Stomach (tissue), 9 donors: ENCODE results near the gene ZNF654. TPM values are rescaled to one million over a fixed set of nuclear protein-coding genes. Genes with fewer than 3 reads are reported as not detected.

ENCODE experiments used
- DNase-seq, 2 donors: peaks; one replicate each; pipeline versions ENCODE4 v3.0.0 to v3.0.0-alpha.2; 2013 to 2019
- H3K27ac ChIP-seq, 5 donors: fragments of 200-600 bp in 4 of 5; sonication (generic) in 4 of 5; one replicate each; pipeline ENCODE4 v1.5.1; 2013 to 2019; ENCODE audit warnings: mild to moderate bottlenecking in 1 of 5, moderate library complexity in 1 of 5
- H3K27me3 ChIP-seq, 3 donors: fragments of 200-600 bp; sonication (generic); one replicate each; pipeline ENCODE4 v1.5.1; 2017 to 2019; ENCODE audit warnings: mixed run types in 1 of 3
- H3K36me3 ChIP-seq, 4 donors: fragments of 200-600 bp; sonication (generic); 1 replicate in 3 of 4; 2 replicates in 1 of 4; pipeline ENCODE4 v1.5.1; 2016 to 2019
- H3K4me1 ChIP-seq, 4 donors: fragments of 200-600 bp; sonication (generic); one replicate each; pipeline ENCODE4 v1.5.1; 2016 to 2019
- H3K4me3 ChIP-seq, 4 donors: fragments of 200-600 bp; sonication (generic) in 3 of 4; one replicate each; pipeline ENCODE4 v1.5.1; 2016 to 2019; ENCODE audit warnings: mild to moderate bottlenecking in 1 of 4
- H3K9me3 ChIP-seq, 4 donors: fragments of 200-600 bp; sonication (generic); one replicate each; pipeline ENCODE4 v1.5.1; 2016 to 2019
- CTCF ChIP-seq, 7 experiments: fragments of 450-650 bp in 4 of 7; fragments of 200-600 bp in 3 of 7; sonication (generic) in 3 of 7; IDR thresholded peaks; one replicate each; pipeline ENCODE4 v1.5.1; 2016 to 2019; ENCODE audit warnings: antibody characterized with exemption in 7 of 7, control low read depth in 2 of 7, mild to moderate bottlenecking in 1 of 7
- EP300 ChIP-seq: sonication (generic); formaldehyde crosslinking; IDR thresholded peaks from one replicate; pipeline ENCODE4 v1.6.1; 2017; ENCODE audit warnings: antibody characterized with exemption
- POLR2A ChIP-seq, 4 donors: fragments of 450-650 bp; IDR thresholded peaks; one replicate each; pipeline ENCODE4 v1.6.1; 2016; ENCODE audit warnings: antibody characterized with exemption in 4 of 4, control low read depth in 2 of 4, mild to moderate bottlenecking in 1 of 4, moderate library complexity in 1 of 4
- POLR2AphosphoS5 ChIP-seq, 3 donors: sonication (generic); formaldehyde crosslinking; IDR thresholded peaks; one replicate each; pipeline ENCODE4 v1.6.1; 2016; ENCODE audit warnings: antibody characterized with exemption in 3 of 3
- WGBS, 5 donors: extraction: QIAGEN DNeasy Blood & Tissue Kit in 3 of 5; methylation state at CpG; one replicate each; pipeline versions ENCODE4 v1.1.5 to v1.1.7; 2013 to 2018; 5-methylcytosine and 5-hydroxymethylcytosine counted together
- intact Hi-C: fragments of 100-400 bp; cut with DNase I; formaldehyde crosslinking; loops from one replicate; pipeline ENCODE4 v1.15.1; 2023; ENCODE audit warnings: low total_unique reads
- polyA plus RNA-seq, 3 donors: library from polyadenylated mRNA; stranded (reverse); fragments of 200-250 nt; gene quantifications; one replicate each; pipeline ENCODE4 v1.2.3, GENCODE V29; 2013
- total RNA-seq, 5 donors: library from RNA; depleted of rRNA; stranded (reverse); fragments of >200 nt; gene quantifications; one replicate each; pipeline versions ENCODE4 v1.1.0 to v1.2.3, GENCODE V29; 2014 to 2016
- donor health status: healthy with polysubstance abuse.
- donor health status: Bipolar disorder and iron deficiency.
- donor health status: healthy.

Gene ZNF654
- total and polyA plus RNA-seq, 8 donors = 2.6 to 30.7 (median 7.3) TPM

GRCh38 chr3:88044411-88044810, 14.6 kb upstream of the ZNF654 start:
- Histone ChIP-seq H3K27ac (no peak overlapping the region), H3K9me3 (peaks cover 0 to 3% (median 0%) of the 10 kb centered on the region in 4 donors), H3K36me3 (no peaks in the 10 kb centered on the region), H3K4me3 (no peak overlapping the region), H3K4me1 (no peaks in the 10 kb centered on the region), H3K27me3 (no peaks in the 10 kb centered on the region)
- intact Hi-C loops = no loop called here
- TF ChIP-seq CTCF (IDR thresholded peaks at IDR 0.05) (no peak), POLR2A (IDR thresholded peaks at IDR 0.05) (no peak), POLR2AphosphoS5 (IDR thresholded peaks at IDR 0.05) (no peak), EP300 (no peak)
- DNase-seq = no peak
- 13 to 33% (median 26%) methylated on average over 1 of the region's 1 CpG for WGBS, 5 donors

GRCh38 chr3:88046766-88047165, 12.3 kb upstream of the ZNF654 start:
- Histone ChIP-seq H3K4me3 (no peak overlapping the region), H3K27me3 (no peaks in the 10 kb centered on the region), H3K36me3 (no peaks in the 10 kb centered on the region), H3K27ac (no peak overlapping the region), H3K4me1 (no peaks in the 10 kb centered on the region), H3K9me3 (no peaks in the 10 kb centered on the region)
- intact Hi-C loops = no loop called here
- WGBS, 5 donors = 74 to 85% (median 84%) methylated on average over 5 of the region's 5 CpGs
- TF ChIP-seq CTCF (IDR thresholded peaks at IDR 0.05) (no peak), POLR2A (IDR thresholded peaks at IDR 0.05) (no peak), POLR2AphosphoS5 (IDR thresholded peaks at IDR 0.05) (no peak), EP300 (no peak)
- no peak for DNase-seq

GRCh38 chr3:88057630-88058305, 1.3 kb upstream of the ZNF654 start:
- intact Hi-C loops = no loop called here
- H3K27me3 ChIP-seq = no peaks in the 10 kb centered on the region
- H3K36me3 ChIP-seq = peaks cover 6 to 23% (median 21%) of the 10 kb centered on the region in 4 donors
- peak overlapping the region; percentile 76 to 94 (median 92) for H3K4me3 ChIP-seq
- 7 to 12% (median 10%) methylated on average over 16 of the region's 16 CpGs for WGBS, 5 donors
- H3K4me1 ChIP-seq = peaks cover 22 to 61% (median 41%) of the 10 kb centered on the region in 4 donors
- DNase-seq = peak in 1 of 2 donors; percentile 32
- TF ChIP-seq POLR2A (IDR thresholded peaks at IDR 0.05) = no peak
- TF ChIP-seq EP300 = no peak
- TF ChIP-seq POLR2AphosphoS5 (IDR thresholded peaks at IDR 0.05) = no peak
- no peak for TF ChIP-seq CTCF (IDR thresholded peaks at IDR 0.05)
- H3K27ac ChIP-seq = peak overlapping the region; percentile 94 to 99 (median 97)
- no peaks in the 10 kb centered on the region for H3K9me3 ChIP-seq

- H3K4me1 ChIP-seq = peaks cover 22 to 66% (median 41%) of the 10 kb centered on the region in 4 donors
- TF ChIP-seq POLR2AphosphoS5 (IDR thresholded peaks at IDR 0.05) (no peak), POLR2A (IDR thresholded peaks at IDR 0.05) (no peak), CTCF (IDR thresholded peaks at IDR 0.05) (no peak)
- H3K9me3 ChIP-seq = no peaks in the 10 kb centered on the region
- intact Hi-C loops = no loop called here
- H3K27ac ChIP-seq = peak overlapping the region; percentile 94 to 99 (median 97)
- H3K27me3 ChIP-seq = no peaks in the 10 kb centered on the region
- DNase-seq = no peak
- peaks cover 6 to 23% (median 21%) of the 10 kb centered on the region in 4 donors for H3K36me3 ChIP-seq
- WGBS, 5 donors = 0 to 2% (median 1%) methylated on average over 6 to 24 of the region's 24 CpGs
- peak overlapping the region; percentile 76 to 94 (median 92) for H3K4me3 ChIP-seq
Measured at GRCh38 chr3:88058306-88058580, 812 bp upstream of the ZNF654 start.
